Ovary (tissue), 9 donors: ENCODE measurements around the gene CABCOCO1. TPM values are rescaled to one million over a fixed set of nuclear protein-coding genes. Genes with fewer than 3 reads are reported as not detected.

Experiments used
- DNase-seq, 5 donors: peaks; one replicate each; pipeline ENCODE4 v3.0.0-alpha.2; 2019 to 2020
- H3K27ac ChIP-seq, 2 donors: fragments of 200-600 bp; one replicate each; pipeline versions ENCODE4 v1.5.1 to v1.8.0; 2019 to 2022
- H3K27me3 ChIP-seq: fragments of 200-600 bp; one replicate; pipeline ENCODE4 v1.8.0; 2022
- H3K36me3 ChIP-seq: fragments of 200-600 bp; sonication (generic); one replicate; pipeline ENCODE4 v1.5.1; 2019
- H3K4me1 ChIP-seq: one replicate; pipeline ENCODE4 v1.8.1; 2013; ENCODE audit warnings: mild to moderate bottlenecking, moderate library complexity; ENCODE audit not compliant: insufficient read depth
- H3K4me3 ChIP-seq: fragments of 200-600 bp; sonication (generic); one replicate; pipeline ENCODE4 v1.5.1; 2017
- H3K9me3 ChIP-seq, 2 donors: fragments of 200-600 bp in 1 of 2; sonication (generic) in 1 of 2; one replicate each; pipeline versions ENCODE4 v1.5.1 to v1.8.1; 2013 to 2019; ENCODE audit warnings: mild to moderate bottlenecking in 1 of 2, moderate library complexity in 1 of 2
- CTCF ChIP-seq, 3 donors: fragments of 450-650 bp in 2 of 3; fragments of 200-600 bp in 1 of 3; IDR thresholded peaks; one replicate each; pipeline versions ENCODE4 v1.5.1 to v1.8.0; 2016 to 2022; ENCODE audit warnings: antibody characterized with exemption in 3 of 3, mild to moderate bottlenecking in 1 of 3
- EP300 ChIP-seq: sonication (generic); formaldehyde crosslinking; IDR thresholded peaks from one replicate; pipeline ENCODE4 v1.6.1; 2017; ENCODE audit warnings: antibody characterized with exemption
- POLR2A ChIP-seq: fragments of 450-650 bp; IDR thresholded peaks from one replicate; pipeline ENCODE4 v1.6.1; 2017; ENCODE audit warnings: antibody characterized with exemption, mild to moderate bottlenecking, moderate library complexity
- WGBS, 3 donors: extraction: QIAGEN DNeasy Blood & Tissue Kit in 1 of 3; methylation state at CpG; one replicate each; pipeline versions ENCODE4 v1.1.5 to v1.1.7; 2013 to 2017; 5-methylcytosine and 5-hydroxymethylcytosine counted together
- intact Hi-C, 4 donors: fragments of 100-400 bp; cut with DNase I; formaldehyde crosslinking; loops; one replicate each; pipeline versions ENCODE4 v1.11.0 to v1.15.1; 2022 to 2023
- polyA plus RNA-seq, 2 donors: library from polyadenylated mRNA; stranded (reverse); fragments of 200-250 nt in 1 of 2; fragments of 350-450 nt in 1 of 2; fragmentation: Illumina TruSeq in 1 of 2; extraction: RNeasy Lipid Tissue Mini Kit (QIAGEN cat#74804) in 1 of 2; gene quantifications; one replicate each; pipeline ENCODE4 v1.2.3, GENCODE V29; 2013 to 2014
- total RNA-seq, 7 donors: library from RNA; depleted of rRNA in 2 of 7; stranded (reverse); fragments of >200 nt in 2 of 7; fragmentation: NEBNext Ultra II Directional in 3 of 7; extraction: Animal tissue kit (Norgen Biotek cat#: 25700) in 3 of 7; gene quantifications; one replicate each; pipeline versions ENCODE4 v1.1.0 to v1.2.4, GENCODE V29; 2016 to 2023
- donor health status: DM: no; HTN: no; CAD: no; lungs with moderate emphysema.
- donor health status: DM: no; HTN: no; CAD: no.
- donor health status: Bipolar disorder and iron deficiency.
- donor health status: DM: yes; HTN: yes; CAD: no.
- donor health status: DM: no; HTN: no; CAD: no.
- donor health status: DM: yes; HTN: yes; CAD: no.

The CABCOCO1 gene
- total and polyA plus RNA-seq, 9 donors, result 0.15 to 10.1 (median 0.55) TPM

DNA sequence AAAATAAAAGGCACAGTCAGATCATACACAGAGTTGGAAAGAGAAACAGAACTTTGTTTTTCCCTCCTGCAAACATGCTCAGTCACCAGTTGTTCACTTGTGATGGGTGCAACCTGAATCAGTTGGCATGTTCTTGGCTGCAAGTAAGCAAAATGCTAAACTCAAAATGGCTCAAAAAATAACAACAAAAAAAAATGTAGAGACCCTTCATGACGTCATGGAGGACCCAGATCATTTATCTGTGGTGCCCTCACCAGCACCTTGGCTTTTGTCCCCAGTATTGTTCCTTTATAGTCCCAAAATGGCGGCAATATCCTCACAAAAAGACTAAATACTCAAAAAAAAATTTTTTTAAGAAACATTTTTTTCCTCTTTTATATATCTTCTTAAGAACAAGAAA is 112.4 kb downstream of the CABCOCO1 start:
- H3K27me3 ChIP-seq, result no peaks in the 10 kb centered on the region
- no peak for DNase-seq
- WGBS, 3 donors, result 65 to 82% (median 76%) methylated on average over 2 of the region's 2 CpGs
- no peaks in the 10 kb centered on the region for H3K9me3 ChIP-seq
- H3K27ac ChIP-seq, result no peak overlapping the region
- H3K36me3 ChIP-seq, result no peaks in the 10 kb centered on the region
- TF ChIP-seq CTCF (IDR thresholded peaks at IDR 0.05) (no peak), POLR2A (no peak)
- intact Hi-C loops, result no loop called here
- no peaks in the 10 kb centered on the region for H3K4me1 ChIP-seq
- no peak overlapping the region for H3K4me3 ChIP-seq

- Histone ChIP-seq H3K4me1 (no peaks in the 10 kb centered on the region), H3K27me3 (no peaks in the 10 kb centered on the region), H3K9me3 (no peaks in the 10 kb centered on the region), H3K4me3 (no peak overlapping the region), H3K36me3 (no peaks in the 10 kb centered on the region), H3K27ac (no peak overlapping the region)
- WGBS, 3 donors, result 85 to 93% (median 87%) methylated on average over 7 of the region's 7 CpGs
- no peak for TF ChIP-seq CTCF (IDR thresholded peaks at IDR 0.05)
- TF ChIP-seq EP300, result no peak
- TF ChIP-seq POLR2A, result no peak
- no peak for DNase-seq
- intact Hi-C loops, result no loop called here
Observed at GRCh38 chr10:61776615-61777266, 114.0 kb downstream of the CABCOCO1 start.

DNA sequence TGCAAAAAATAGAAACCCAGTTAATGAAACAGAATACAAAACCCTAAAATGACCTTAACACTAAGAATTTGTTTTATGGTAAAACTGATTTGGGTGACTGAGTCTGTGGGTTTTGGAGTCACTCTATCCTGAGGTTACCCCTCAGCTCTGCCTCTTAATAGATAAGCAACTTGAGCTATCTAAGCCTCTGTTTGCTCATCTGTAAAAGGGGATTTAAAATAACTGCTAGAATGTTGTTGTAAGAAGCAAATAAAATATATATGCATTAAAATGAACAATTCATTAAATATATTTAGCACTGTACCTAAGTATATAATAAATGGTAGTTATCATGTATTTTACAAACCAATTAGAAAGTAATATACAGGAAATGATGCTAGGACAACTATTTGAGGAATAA is 115.4 kb downstream of the CABCOCO1 start:
- no peaks in the 10 kb centered on the region for H3K4me1 ChIP-seq
- H3K36me3 ChIP-seq, result no peaks in the 10 kb centered on the region
- no peak overlapping the region for H3K4me3 ChIP-seq
- no peak overlapping the region for H3K27ac ChIP-seq
- TF ChIP-seq POLR2A (no peak), CTCF (IDR thresholded peaks at IDR 0.05) (no peak), EP300 (no peak)
- DNase-seq, result no peak
- no peaks in the 10 kb centered on the region for H3K9me3 ChIP-seq
- H3K27me3 ChIP-seq, result no peaks in the 10 kb centered on the region
- intact Hi-C loops, result no loop called here

DNA sequence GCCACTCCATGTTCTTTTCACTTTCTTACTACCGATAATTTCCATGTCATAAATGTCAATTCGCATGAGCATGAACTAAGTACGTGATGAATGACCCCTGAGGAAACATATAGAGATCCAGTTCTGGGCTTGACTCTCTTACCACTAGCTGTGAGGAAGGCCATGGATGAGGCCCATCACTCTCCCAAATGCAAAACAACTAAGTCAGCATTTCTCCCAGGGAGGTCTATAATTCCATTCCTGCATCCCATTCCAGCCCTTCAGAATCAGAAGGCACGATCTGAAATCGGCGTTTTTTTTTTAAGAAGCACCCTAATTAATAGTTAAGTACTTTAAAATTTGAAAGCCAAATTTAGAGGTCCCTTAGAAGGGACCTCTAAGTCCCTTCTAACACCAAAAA is 116.5 kb downstream of the CABCOCO1 start:
- no peaks in the 10 kb centered on the region for H3K4me1 ChIP-seq
- 84 to 90% (median 88%) methylated on average over 6 of the region's 6 CpGs for WGBS, 3 donors
- H3K27ac ChIP-seq, result no peak overlapping the region
- intact Hi-C loops, result no loop called here
- no peaks in the 10 kb centered on the region for H3K27me3 ChIP-seq
- H3K4me3 ChIP-seq, result no peak overlapping the region
- no peaks in the 10 kb centered on the region for H3K36me3 ChIP-seq
- TF ChIP-seq CTCF (IDR thresholded peaks at IDR 0.05) (no peak), POLR2A (no peak), EP300 (no peak)
- no peak for DNase-seq
- no peaks in the 10 kb centered on the region for H3K9me3 ChIP-seq
